Transverse colon (tissue), 4 donors: ENCODE results near the gene STRIP2.

Source experiments
- POLR2A ChIP-seq: fragments of 450-650 bp; IDR thresholded peaks from one replicate; pipeline ENCODE4 v1.6.1; 2016; ENCODE audit warnings: antibody characterized with exemption, mild to moderate bottlenecking, moderate library complexity
- POLR2AphosphoS5 ChIP-seq, 3 donors: sonication (generic); formaldehyde crosslinking; IDR thresholded peaks; one replicate each; pipeline ENCODE4 v1.6.1; 2016; ENCODE audit warnings: antibody characterized with exemption in 3 of 3
- TF ChIP-seq, protein P1 (sequence below), 5 experiments: fragments of 200-600 bp in 3 of 5; fragments of 450-650 bp in 2 of 5; sonication (generic) in 3 of 5; IDR thresholded peaks; 1 replicate in 2 of 5; 2 replicates in 3 of 5; pipeline ENCODE4 v1.5.1; 2016 to 2017; ENCODE audit warnings: antibody characterized with exemption in 5 of 5, inconsistent platforms in 3 of 5, mild to moderate bottlenecking in 2 of 5, moderate library complexity in 1 of 5

DNA sequence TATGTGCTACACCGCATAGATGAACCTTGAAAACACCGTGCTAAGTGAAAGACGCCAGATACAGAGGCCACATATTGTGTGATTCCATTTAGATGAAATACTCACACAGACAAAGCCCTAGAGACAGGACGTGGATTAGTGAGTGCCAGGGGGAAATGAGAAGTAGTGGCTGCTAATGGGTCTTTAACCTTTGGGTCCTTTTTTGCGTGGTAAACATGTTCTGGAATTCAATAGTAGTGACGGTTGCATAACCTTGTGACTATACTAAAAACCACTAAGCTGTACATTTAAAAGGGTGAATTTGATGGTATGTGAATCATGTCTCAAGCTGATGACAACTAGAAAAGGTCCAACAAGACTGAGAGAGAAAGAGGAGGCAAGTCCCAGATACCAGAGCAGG is 83.7 kb downstream of the STRIP2 start:
- TF ChIP-seq, protein P1, sequence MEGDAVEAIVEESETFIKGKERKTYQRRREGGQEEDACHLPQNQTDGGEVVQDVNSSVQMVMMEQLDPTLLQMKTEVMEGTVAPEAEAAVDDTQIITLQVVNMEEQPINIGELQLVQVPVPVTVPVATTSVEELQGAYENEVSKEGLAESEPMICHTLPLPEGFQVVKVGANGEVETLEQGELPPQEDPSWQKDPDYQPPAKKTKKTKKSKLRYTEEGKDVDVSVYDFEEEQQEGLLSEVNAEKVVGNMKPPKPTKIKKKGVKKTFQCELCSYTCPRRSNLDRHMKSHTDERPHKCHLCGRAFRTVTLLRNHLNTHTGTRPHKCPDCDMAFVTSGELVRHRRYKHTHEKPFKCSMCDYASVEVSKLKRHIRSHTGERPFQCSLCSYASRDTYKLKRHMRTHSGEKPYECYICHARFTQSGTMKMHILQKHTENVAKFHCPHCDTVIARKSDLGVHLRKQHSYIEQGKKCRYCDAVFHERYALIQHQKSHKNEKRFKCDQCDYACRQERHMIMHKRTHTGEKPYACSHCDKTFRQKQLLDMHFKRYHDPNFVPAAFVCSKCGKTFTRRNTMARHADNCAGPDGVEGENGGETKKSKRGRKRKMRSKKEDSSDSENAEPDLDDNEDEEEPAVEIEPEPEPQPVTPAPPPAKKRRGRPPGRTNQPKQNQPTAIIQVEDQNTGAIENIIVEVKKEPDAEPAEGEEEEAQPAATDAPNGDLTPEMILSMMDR (IDR thresholded peaks at IDR 0.05): no peak
- TF ChIP-seq POLR2AphosphoS5 (IDR thresholded peaks at IDR 0.05) (no peak), POLR2A (no peak)
